ENCODE data around the gene TSC2. TPM values are rescaled to one million over a fixed set of nuclear protein-coding genes. Genes with fewer than 3 reads are reported as not detected.

Gene TSC2
- total RNA-seq, 1 experiment from 2014 or later: 134 TPM

DNA sequence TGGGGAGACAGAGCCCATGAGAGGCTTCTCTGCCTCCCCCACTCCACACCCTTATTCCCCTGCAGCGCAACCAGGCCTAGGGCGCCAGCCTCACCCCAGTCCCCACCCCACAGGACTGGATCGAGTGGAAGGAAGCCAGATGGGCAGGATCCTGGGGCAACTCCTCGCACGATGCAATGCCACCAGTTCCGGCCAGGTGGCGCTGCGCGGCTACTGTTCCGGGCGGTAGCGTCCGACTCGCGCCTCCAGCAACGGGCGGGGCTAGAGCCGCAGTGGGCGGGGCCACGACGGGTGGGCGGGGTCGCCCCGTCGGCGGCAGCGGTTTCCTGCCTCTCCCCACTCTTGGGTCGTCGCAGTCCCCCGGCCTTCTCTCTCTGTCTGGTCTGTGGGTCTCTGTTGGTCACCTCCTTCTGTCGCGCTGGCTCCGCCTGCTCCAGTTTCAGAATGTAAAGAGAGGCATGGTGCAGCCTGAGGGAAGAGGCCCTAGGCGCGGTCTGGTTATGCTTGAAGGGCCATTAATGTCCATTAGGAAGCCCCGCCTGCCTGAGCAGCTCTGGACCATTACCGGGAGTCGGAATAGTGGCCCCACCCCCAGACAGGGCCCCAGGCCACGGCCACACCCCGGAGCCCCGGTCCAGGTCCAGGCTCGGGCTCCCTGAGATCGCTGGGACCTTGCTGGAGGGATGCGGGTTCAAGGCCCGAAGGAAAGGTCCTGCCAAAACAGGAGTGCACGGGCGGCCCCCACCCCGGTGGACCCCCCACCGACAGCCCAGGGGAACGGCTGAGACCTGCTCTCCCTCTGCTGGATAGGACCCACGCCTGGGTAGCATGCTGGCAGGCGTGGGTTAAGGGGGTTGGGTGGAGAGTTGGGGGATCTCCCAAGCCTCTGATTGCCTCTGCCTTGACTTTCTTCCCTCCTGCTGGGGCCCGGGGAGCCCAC, 24.4 kb upstream of the TSC2 start (continued):
- no peak for TF ChIP-seq IRF2 (CRISPR knock-in tag; IDR thresholded peaks at IDR 0.05; ENCODE audit: borderline replicate concordance, low read depth)
- TF ChIP-seq, protein P1, sequence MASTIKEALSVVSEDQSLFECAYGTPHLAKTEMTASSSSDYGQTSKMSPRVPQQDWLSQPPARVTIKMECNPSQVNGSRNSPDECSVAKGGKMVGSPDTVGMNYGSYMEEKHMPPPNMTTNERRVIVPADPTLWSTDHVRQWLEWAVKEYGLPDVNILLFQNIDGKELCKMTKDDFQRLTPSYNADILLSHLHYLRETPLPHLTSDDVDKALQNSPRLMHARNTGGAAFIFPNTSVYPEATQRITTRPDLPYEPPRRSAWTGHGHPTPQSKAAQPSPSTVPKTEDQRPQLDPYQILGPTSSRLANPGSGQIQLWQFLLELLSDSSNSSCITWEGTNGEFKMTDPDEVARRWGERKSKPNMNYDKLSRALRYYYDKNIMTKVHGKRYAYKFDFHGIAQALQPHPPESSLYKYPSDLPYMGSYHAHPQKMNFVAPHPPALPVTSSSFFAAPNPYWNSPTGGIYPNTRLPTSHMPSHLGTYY (CRISPR knock-in tag; IDR thresholded peaks at IDR 0.05): no peak
- TF ChIP-seq, protein P2, sequence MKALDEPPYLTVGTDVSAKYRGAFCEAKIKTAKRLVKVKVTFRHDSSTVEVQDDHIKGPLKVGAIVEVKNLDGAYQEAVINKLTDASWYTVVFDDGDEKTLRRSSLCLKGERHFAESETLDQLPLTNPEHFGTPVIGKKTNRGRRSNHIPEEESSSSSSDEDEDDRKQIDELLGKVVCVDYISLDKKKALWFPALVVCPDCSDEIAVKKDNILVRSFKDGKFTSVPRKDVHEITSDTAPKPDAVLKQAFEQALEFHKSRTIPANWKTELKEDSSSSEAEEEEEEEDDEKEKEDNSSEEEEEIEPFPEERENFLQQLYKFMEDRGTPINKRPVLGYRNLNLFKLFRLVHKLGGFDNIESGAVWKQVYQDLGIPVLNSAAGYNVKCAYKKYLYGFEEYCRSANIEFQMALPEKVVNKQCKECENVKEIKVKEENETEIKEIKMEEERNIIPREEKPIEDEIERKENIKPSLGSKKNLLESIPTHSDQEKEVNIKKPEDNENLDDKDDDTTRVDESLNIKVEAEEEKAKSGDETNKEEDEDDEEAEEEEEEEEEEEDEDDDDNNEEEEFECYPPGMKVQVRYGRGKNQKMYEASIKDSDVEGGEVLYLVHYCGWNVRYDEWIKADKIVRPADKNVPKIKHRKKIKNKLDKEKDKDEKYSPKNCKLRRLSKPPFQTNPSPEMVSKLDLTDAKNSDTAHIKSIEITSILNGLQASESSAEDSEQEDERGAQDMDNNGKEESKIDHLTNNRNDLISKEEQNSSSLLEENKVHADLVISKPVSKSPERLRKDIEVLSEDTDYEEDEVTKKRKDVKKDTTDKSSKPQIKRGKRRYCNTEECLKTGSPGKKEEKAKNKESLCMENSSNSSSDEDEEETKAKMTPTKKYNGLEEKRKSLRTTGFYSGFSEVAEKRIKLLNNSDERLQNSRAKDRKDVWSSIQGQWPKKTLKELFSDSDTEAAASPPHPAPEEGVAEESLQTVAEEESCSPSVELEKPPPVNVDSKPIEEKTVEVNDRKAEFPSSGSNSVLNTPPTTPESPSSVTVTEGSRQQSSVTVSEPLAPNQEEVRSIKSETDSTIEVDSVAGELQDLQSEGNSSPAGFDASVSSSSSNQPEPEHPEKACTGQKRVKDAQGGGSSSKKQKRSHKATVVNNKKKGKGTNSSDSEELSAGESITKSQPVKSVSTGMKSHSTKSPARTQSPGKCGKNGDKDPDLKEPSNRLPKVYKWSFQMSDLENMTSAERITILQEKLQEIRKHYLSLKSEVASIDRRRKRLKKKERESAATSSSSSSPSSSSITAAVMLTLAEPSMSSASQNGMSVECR (CRISPR knock-in tag; IDR thresholded peaks at IDR 0.05; ENCODE audit: borderline replicate concordance): no peak
- no peak for TF ChIP-seq OVOL2 (CRISPR knock-in tag; IDR thresholded peaks at IDR 0.05; ENCODE audit: borderline replicate concordance)
- peak; percentile 9; the same call in 1 of the 2 replicates for TF ChIP-seq CREM (CRISPR knock-in tag; IDR thresholded peaks at IDR 0.05)
- TF ChIP-seq, protein P3, sequence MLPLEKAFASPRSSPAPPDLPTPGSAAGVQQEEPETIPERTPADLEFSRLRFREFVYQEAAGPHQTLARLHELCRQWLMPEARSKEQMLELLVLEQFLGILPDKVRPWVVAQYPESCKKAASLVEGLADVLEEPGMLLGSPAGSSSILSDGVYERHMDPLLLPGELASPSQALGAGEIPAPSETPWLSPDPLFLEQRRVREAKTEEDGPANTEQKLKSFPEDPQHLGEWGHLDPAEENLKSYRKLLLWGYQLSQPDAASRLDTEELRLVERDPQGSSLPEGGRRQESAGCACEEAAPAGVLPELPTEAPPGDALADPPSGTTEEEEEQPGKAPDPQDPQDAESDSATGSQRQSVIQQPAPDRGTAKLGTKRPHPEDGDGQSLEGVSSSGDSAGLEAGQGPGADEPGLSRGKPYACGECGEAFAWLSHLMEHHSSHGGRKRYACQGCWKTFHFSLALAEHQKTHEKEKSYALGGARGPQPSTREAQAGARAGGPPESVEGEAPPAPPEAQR (CRISPR knock-in tag; IDR thresholded peaks at IDR 0.05): no peak
- TF ChIP-seq, protein P4, sequence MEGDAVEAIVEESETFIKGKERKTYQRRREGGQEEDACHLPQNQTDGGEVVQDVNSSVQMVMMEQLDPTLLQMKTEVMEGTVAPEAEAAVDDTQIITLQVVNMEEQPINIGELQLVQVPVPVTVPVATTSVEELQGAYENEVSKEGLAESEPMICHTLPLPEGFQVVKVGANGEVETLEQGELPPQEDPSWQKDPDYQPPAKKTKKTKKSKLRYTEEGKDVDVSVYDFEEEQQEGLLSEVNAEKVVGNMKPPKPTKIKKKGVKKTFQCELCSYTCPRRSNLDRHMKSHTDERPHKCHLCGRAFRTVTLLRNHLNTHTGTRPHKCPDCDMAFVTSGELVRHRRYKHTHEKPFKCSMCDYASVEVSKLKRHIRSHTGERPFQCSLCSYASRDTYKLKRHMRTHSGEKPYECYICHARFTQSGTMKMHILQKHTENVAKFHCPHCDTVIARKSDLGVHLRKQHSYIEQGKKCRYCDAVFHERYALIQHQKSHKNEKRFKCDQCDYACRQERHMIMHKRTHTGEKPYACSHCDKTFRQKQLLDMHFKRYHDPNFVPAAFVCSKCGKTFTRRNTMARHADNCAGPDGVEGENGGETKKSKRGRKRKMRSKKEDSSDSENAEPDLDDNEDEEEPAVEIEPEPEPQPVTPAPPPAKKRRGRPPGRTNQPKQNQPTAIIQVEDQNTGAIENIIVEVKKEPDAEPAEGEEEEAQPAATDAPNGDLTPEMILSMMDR (IDR thresholded peaks at IDR 0.05): peak; percentile 98
- TF ChIP-seq, protein P5, sequence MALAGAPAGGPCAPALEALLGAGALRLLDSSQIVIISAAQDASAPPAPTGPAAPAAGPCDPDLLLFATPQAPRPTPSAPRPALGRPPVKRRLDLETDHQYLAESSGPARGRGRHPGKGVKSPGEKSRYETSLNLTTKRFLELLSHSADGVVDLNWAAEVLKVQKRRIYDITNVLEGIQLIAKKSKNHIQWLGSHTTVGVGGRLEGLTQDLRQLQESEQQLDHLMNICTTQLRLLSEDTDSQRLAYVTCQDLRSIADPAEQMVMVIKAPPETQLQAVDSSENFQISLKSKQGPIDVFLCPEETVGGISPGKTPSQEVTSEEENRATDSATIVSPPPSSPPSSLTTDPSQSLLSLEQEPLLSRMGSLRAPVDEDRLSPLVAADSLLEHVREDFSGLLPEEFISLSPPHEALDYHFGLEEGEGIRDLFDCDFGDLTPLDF (CRISPR knock-in tag; IDR thresholded peaks at IDR 0.05): no peak
- no peak for TF ChIP-seq ZNF671 (CRISPR knock-in tag; IDR thresholded peaks at IDR 0.05)
- TF ChIP-seq NR2C2 (CRISPR knock-in tag; IDR thresholded peaks at IDR 0.05): no peak
- TF ChIP-seq, protein P6, sequence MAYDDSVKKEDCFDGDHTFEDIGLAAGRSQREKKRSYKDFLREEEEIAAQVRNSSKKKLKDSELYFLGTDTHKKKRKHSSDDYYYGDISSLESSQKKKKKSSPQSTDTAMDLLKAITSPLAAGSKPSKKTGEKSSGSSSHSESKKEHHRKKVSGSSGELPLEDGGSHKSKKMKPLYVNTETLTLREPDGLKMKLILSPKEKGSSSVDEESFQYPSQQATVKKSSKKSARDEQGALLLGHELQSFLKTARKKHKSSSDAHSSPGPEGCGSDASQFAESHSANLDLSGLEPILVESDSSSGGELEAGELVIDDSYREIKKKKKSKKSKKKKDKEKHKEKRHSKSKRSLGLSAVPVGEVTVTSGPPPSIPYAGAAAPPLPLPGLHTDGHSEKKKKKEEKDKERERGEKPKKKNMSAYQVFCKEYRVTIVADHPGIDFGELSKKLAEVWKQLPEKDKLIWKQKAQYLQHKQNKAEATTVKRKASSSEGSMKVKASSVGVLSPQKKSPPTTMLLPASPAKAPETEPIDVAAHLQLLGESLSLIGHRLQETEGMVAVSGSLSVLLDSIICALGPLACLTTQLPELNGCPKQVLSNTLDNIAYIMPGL (CRISPR knock-in tag; IDR thresholded peaks at IDR 0.05): peak; percentile 76
- TF ChIP-seq JUN (CRISPR knock-in tag; IDR thresholded peaks at IDR 0.05): no peak
- no peak for TF ChIP-seq MXD4 (CRISPR knock-in tag; IDR thresholded peaks at IDR 0.05; ENCODE audit: borderline replicate concordance)
- TF ChIP-seq NFE2L1 (CRISPR knock-in tag; IDR thresholded peaks at IDR 0.05): no peak
- TF ChIP-seq ZNF317 (CRISPR knock-in tag; IDR thresholded peaks at IDR 0.05; ENCODE audit: borderline replicate concordance, low read depth): no peak
- TF ChIP-seq, protein P7, sequence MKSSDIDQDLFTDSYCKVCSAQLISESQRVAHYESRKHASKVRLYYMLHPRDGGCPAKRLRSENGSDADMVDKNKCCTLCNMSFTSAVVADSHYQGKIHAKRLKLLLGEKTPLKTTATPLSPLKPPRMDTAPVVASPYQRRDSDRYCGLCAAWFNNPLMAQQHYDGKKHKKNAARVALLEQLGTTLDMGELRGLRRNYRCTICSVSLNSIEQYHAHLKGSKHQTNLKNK (CRISPR knock-in tag; IDR thresholded peaks at IDR 0.05): no peak
